Measurements from ENCODE around the gene ZIC5. TPM values are rescaled to one million over a fixed set of nuclear protein-coding genes. Genes with fewer than 3 reads are reported as not detected.

The ZIC5 gene
- total RNA-seq, 1 experiment from 2014 or later = 45.9 TPM

GRCh38 chr13:99982731-99983498, 11.3 kb upstream of the ZIC5 start:
- H3K36me3 ChIP-seq (replicated peaks; ENCODE audit: control insufficient read depth, insufficient read depth, low read length) = peaks cover 4% of the 10 kb centered on the region
- H3K4me3 ChIP-seq (ENCODE audit: insufficient read depth, low read depth, low read length) = peak overlapping the region; percentile 72
- peaks cover 45% of the 10 kb centered on the region; the same call in 1 of the 2 replicates for H3K27me3 ChIP-seq (ENCODE audit: control insufficient read depth, insufficient read depth, low read length)
- DNase-seq = peak; percentile 33

GRCh38 chr13:99982036-99982730, 10.6 kb upstream of the ZIC5 start:
- peaks cover 45% of the 10 kb centered on the region; the same call in 1 of the 2 replicates for H3K27me3 ChIP-seq (ENCODE audit: control insufficient read depth, insufficient read depth, low read length)
- peak; percentile 62 for DNase-seq

DNA sequence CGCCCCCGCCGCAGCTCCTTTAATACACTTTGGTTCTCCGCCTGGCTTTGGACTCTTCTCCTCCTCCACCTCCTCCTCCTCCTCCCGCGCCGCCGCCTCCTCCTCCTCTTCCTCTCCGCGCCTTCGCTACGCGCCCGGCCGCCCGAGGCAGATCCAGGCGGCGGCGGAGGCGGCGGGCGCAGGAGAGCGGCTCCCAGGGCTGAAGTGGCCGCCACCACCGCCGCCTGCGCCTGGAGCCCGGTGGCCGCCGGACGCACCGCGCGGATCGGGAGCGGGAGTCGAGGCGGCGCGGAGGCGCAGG, 10.1 kb upstream of the ZIC5 start, which contains the start of gene ZIC2:
TSS of gene ZIC2 (plus strand) at position 50 of the 301 bp plus-strand sequence. CDS start 281 bp downstream, outside the sequence.
- Histone ChIP-seq H3K36me3 (replicated peaks; ENCODE audit: control insufficient read depth, insufficient read depth, low read length) (peaks cover 4% of the 10 kb centered on the region), H3K4me3 (ENCODE audit: insufficient read depth, low read depth, low read length) (peak within 1 kb of the TSS; percentile 72), H3K27me3 (ENCODE audit: control insufficient read depth, insufficient read depth, low read length) (peaks cover 47% of the 10 kb centered on the region; the same call in 1 of the 2 replicates)
- no peak for DNase-seq

More at GRCh38 chr13:99982036-99982730, 10.6 kb upstream of the ZIC5 start:
- H3K4me3 ChIP-seq (ENCODE audit: insufficient read depth, low read depth, low read length) = peak overlapping the region; percentile 72
- peaks cover 4% of the 10 kb centered on the region for H3K36me3 ChIP-seq (replicated peaks; ENCODE audit: control insufficient read depth, insufficient read depth, low read length)

DNA sequence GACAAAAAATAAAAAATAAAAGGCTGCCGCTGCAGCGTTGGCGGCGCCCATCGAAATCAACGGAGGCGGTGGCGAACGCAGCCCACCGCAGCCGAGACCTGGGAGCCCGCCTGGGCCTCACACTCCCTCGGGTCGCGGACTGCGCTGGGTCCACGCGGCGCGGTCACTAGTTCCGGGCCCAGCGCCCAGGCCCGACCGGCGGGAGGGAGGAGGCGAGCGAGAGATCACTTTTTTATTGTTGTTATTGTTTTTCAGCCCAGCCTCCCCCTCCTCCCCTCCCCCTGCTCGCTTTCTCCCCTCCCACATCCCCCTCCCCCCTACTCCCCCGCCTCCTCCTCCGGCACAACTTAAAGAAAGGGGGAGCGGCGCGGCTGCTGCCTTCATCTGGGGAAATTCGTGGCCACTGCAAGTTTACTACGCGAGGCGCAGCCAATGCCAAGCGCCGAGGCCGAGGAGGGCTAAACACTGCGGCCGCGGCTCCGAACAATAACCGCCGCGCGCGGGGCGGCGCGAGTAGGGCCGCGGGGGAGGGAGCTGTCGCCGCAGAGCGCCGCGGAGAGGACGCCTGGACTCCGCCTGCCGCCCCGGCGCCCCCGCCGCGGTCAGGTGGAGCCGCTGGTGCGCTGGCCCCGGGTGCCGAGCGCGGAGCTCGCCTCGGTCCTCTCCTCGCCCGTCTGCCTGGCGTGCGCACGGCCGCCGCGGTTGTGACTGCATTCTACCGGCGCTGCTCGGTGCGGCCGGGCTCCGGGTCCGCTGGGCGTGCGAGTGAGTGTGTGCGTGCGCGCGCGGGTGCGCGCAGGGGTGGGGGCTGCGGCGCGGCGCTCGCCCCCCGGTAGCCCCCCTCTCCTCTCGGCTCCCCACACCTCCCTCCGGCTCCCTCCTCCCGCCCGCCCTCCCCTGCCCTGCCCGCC, 9.5 kb upstream of the ZIC5 start:
- H3K27me3 ChIP-seq (ENCODE audit: control insufficient read depth, insufficient read depth, low read length) = peaks cover 45% of the 10 kb centered on the region; the same call in 1 of the 2 replicates

DNA sequence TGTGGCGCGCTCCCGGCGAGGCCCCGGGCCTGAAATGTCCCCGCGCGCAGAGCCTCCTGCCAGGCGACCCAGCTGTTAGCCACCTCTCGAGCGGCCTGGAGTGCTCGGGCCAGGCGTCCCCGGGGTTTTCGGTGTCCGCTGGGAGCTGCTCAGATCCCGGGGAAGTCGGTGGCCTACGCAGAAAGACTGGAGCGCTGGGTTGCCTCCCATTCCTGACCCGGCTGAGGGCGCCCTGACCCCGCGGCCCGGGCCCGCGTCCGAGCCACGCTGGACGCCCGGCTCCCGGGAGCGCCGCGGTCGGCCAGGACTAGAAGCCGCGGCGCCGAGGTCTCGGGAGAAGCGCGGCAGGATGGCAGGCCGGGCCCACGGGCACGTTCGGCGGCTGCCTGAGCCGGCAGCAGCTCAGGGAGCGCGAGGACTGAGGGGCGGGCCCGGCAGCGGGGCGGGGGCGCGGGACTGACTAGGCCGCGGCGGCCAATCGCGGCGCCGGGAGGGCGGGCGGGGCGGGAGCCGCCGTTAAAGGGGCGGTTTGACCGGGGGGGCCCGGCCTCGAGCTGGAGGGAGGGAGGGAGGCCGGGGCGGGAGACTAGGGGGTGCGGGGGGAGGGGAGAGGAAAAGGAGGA, 8.7 kb upstream of the ZIC5 start:
- Histone ChIP-seq H3K27me3 (ENCODE audit: control insufficient read depth, insufficient read depth, low read length) (peaks cover 50% of the 10 kb centered on the region; the same call in 1 of the 2 replicates), H3K36me3 (replicated peaks; ENCODE audit: control insufficient read depth, insufficient read depth, low read length) (peaks cover 4% of the 10 kb centered on the region), H3K4me3 (ENCODE audit: insufficient read depth, low read depth, low read length) (peak overlapping the region; percentile 91)
- peak; percentile 97 for DNase-seq

More for the DNA sequence above, 9.5 kb upstream of the ZIC5 start:
- DNase-seq = peak; percentile 95
- Histone ChIP-seq H3K36me3 (replicated peaks; ENCODE audit: control insufficient read depth, insufficient read depth, low read length) (peaks cover 4% of the 10 kb centered on the region), H3K4me3 (ENCODE audit: insufficient read depth, low read depth, low read length) (peak overlapping the region; percentile 72)

DNA sequence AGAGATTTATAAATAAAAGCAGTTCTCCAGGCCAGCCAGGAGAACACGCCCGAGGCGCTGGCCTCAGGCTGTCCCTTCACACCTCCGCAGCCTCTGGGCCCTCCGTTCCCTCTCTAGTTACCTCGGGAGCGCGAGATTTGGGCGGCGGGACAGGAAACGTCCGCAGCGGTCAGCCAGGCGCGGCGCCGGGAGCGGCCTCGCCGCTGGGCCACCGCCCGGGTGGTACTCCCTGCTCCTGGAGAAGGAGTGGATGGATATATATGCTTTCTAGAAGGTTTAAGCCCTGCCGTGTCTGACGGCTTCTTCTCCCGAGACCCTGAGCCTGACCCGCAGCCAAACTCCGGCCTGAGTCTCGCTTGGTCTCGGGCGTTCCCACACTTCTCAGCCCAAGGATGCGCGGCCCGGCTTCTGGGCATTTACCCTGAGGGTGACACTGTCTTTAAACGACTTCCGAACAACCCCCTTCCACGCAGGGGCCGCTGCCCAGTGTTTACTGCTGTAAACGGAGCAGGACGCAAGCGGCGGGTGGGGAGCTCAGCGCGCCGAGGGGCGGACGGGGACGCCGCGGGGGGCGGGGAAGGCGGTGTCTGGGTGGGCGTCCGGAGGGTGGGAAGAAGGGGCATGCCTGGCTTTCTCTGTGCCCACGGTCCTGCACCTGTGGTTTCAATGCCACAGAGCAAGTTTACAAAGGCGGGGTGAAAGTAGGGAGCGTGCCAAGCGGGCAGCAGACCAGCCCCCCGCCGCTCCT, 8.1 kb upstream of the ZIC5 start:
- peaks cover 4% of the 10 kb centered on the region for H3K36me3 ChIP-seq (replicated peaks; ENCODE audit: control insufficient read depth, insufficient read depth, low read length)
- peak overlapping the region; percentile 91 for H3K4me3 ChIP-seq (ENCODE audit: insufficient read depth, low read depth, low read length)
- peak; percentile 81 for DNase-seq
- H3K27me3 ChIP-seq (ENCODE audit: control insufficient read depth, insufficient read depth, low read length) = peaks cover 48% of the 10 kb centered on the region; the same call in 1 of the 2 replicates

- H3K4me3 ChIP-seq (ENCODE audit: insufficient read depth, low read depth, low read length) = peak overlapping the region; percentile 91
- peaks cover 4% of the 10 kb centered on the region for H3K36me3 ChIP-seq (replicated peaks; ENCODE audit: control insufficient read depth, insufficient read depth, low read length)
- peak; percentile 89 for DNase-seq
- peaks cover 48% of the 10 kb centered on the region; the same call in 1 of the 2 replicates for H3K27me3 ChIP-seq (ENCODE audit: control insufficient read depth, insufficient read depth, low read length)
Measured at GRCh38 chr13:99978799-99979452, 7.4 kb upstream of the ZIC5 start.

- DNase-seq = peak; percentile 83
- Histone ChIP-seq H3K4me3 (ENCODE audit: insufficient read depth, low read depth, low read length) (peak overlapping the region; percentile 91), H3K36me3 (replicated peaks; ENCODE audit: control insufficient read depth, insufficient read depth, low read length) (peaks cover 2% of the 10 kb centered on the region), H3K27me3 (ENCODE audit: control insufficient read depth, insufficient read depth, low read length) (peaks cover 44% of the 10 kb centered on the region; the same call in 1 of the 2 replicates)
Measured at GRCh38 chr13:99977912-99978798, 6.6 kb upstream of the ZIC5 start.

GRCh38 chr13:99977334-99977911, 5.9 kb upstream of the ZIC5 start:
- Histone ChIP-seq H3K36me3 (replicated peaks; ENCODE audit: control insufficient read depth, insufficient read depth, low read length) (no peaks in the 10 kb centered on the region), H3K4me3 (ENCODE audit: insufficient read depth, low read depth, low read length) (no peak overlapping the region), H3K27me3 (ENCODE audit: control insufficient read depth, insufficient read depth, low read length) (peaks cover 44% of the 10 kb centered on the region; the same call in 1 of the 2 replicates)
- no peak for DNase-seq

DNA sequence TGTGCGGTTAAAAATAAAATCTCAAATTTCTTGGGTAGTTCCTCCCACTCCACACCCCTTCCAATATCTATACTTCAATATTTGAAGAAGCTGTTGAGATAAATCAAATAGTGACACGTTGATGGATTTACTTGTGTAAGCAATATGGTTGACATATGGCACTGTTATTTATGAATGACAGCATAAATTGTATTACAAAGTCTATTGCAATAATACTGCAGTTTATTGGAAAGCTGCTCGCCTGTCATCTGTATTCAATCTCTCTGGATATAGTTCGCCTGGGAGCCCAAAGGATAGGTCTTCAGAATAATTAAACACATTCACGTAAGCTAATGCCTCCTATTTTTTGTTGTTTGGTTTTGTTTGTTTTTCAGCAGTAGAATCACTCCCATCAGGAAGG, 5.0 kb upstream of the ZIC5 start:
- no peaks in the 10 kb centered on the region for H3K36me3 ChIP-seq (replicated peaks; ENCODE audit: control insufficient read depth, insufficient read depth, low read length)
- no peak for DNase-seq
- peaks cover 45% of the 10 kb centered on the region; the same call in 1 of the 2 replicates for H3K27me3 ChIP-seq (ENCODE audit: control insufficient read depth, insufficient read depth, low read length)
- H3K4me3 ChIP-seq (ENCODE audit: insufficient read depth, low read depth, low read length) = no peak overlapping the region

DNA sequence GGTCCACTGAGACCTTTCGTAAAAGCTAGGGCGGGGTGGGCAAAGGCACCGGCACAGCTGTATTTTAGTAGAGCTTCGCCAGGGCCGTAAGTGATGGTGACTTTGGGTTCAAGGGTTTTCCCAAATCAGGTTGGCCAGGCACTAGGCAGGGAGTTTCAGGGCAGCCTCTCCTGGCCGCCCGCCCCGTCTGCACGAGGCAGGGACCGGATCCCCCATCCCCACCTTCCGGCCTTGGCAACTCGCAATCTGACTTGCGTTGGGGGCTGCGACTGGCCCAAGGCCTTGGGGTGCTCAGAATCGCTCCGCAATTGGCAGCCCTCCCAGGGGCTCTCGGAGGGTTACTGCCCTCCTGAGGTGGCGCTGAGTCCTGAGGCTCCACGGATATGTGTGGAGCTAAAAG, 4.1 kb upstream of the ZIC5 start:
- Histone ChIP-seq H3K4me3 (ENCODE audit: insufficient read depth, low read depth, low read length) (no peak overlapping the region), H3K27me3 (ENCODE audit: control insufficient read depth, insufficient read depth, low read length) (peaks cover 46% of the 10 kb centered on the region; the same call in 1 of the 2 replicates), H3K36me3 (replicated peaks; ENCODE audit: control insufficient read depth, insufficient read depth, low read length) (no peaks in the 10 kb centered on the region)
- peak; percentile 76 for DNase-seq
